Endothelial cell of umbilical vein (primary cell): ENCODE results near the gene ARHGAP21. TPM values are rescaled to one million over a fixed set of nuclear protein-coding genes. Genes with fewer than 3 reads are reported as not detected.
"Not testable (repeated sequence)": the region's sequence is repeated elsewhere in the genome, so short reads cannot be mapped to it uniquely, and the experiment has no call there.

Experiments
- BruUV-seq: library from RNA; stranded (reverse); fragments of 400-500 nt; replicated peaks from 2 replicates; lab custom pipeline; 2021; lab: Mats Ljungman, UMichigan
- CTCF ChIA-PET: fragments of 300-600, 350-600 bp; sonication (Branson Sonifier 250); formaldehyde crosslinking; loops from one replicate; lab custom pipeline; 2021; ENCODE audit warnings: antibody characterized with exemption, inconsistent platforms; lab: Charles Lee
- POLR2A ChIA-PET: fragments of 300-600, 350-600 bp; sonication (Branson Sonifier 250); formaldehyde crosslinking; loops from one replicate; lab custom pipeline; 2021; ENCODE audit warnings: antibody characterized with exemption, inconsistent platforms; lab: Charles Lee
- DNase-seq: peaks from one replicate; pipeline ENCODE4 v3.0.0-alpha.2; 2011; ENCODE audit warnings: low read depth, low spot score
- FAIRE-seq: peaks from 2 replicates; lab custom pipeline; 2011; peaks lifted over from hg19 to GRCh38; lab: Jason Lieb, UNC
- H2AFZ ChIP-seq: 2 replicates; pipeline ENCODE4 v1.6.0; 2012; ENCODE audit warnings: low read depth, low read length, control low read depth, inconsistent platforms
- H3K27ac ChIP-seq: 2 replicates; pipeline ENCODE4 v1.5.1; 2011; ENCODE audit warnings: low read depth, mild to moderate bottlenecking, control low read depth, low read length, moderate library complexity; ENCODE audit not compliant: insufficient read depth
- H3K27me3 ChIP-seq, 2 experiments: 2 replicates each; pipeline versions ENCODE4 v1.6.0 to v1.6.1; 2011; ENCODE audit warnings: low read length in 2 of 2, mixed read lengths in 1 of 2; ENCODE audit not compliant: control insufficient read depth in 2 of 2, insufficient read depth in 2 of 2
- H3K36me3 ChIP-seq, 2 experiments: 2 replicates in 1 of 2; 3 replicates in 1 of 2; pipeline ENCODE4 v1.5.1; 2011; ENCODE audit warnings: low read length in 2 of 2, mild to moderate bottlenecking in 1 of 2, moderate library complexity in 1 of 2; ENCODE audit not compliant: control insufficient read depth in 2 of 2, insufficient read depth in 2 of 2; ENCODE audit errors: extremely low read depth in 1 of 2
- H3K4me1 ChIP-seq: 3 replicates; pipeline ENCODE4 v1.5.1; 2011; ENCODE audit warnings: mild to moderate bottlenecking, low read length; ENCODE audit not compliant: control insufficient read depth, insufficient read depth; ENCODE audit errors: extremely low read depth
- H3K4me2 ChIP-seq: 2 replicates; pipeline ENCODE4 v1.6.1; 2011; ENCODE audit warnings: low read length, control low read depth, mixed read lengths; ENCODE audit not compliant: insufficient read depth
- H3K4me3 ChIP-seq, 3 experiments: fragments of 200-600 bp in 1 of 3; sonication (generic), shearing (Covaris generic) in 1 of 3; replicated peaks in 1 of 3; 2 replicates each; pipeline ENCODE4 v1.5.1; 2011 to 2016; ENCODE audit warnings: control low read depth in 3 of 3, low read length in 3 of 3, mild to moderate bottlenecking in 2 of 3, inconsistent platforms in 1 of 3, low read depth in 1 of 3, moderate library complexity in 1 of 3; ENCODE audit not compliant: insufficient read depth in 1 of 3
- H3K79me2 ChIP-seq: 2 replicates; pipeline ENCODE4 v1.6.0; 2012; ENCODE audit warnings: low read length, inconsistent platforms; ENCODE audit not compliant: control insufficient read depth, insufficient read depth
- H3K9ac ChIP-seq: replicated peaks from 2 replicates; pipeline ENCODE3; 2011; ENCODE audit warnings: low read length, control low read depth; ENCODE audit not compliant: insufficient read depth; ENCODE audit errors: extremely low read depth
- H3K9me1 ChIP-seq: replicated peaks from 3 replicates; pipeline ENCODE4 v1.6.0; 2011; ENCODE audit warnings: mild to moderate bottlenecking, low read length; ENCODE audit not compliant: control insufficient read depth, insufficient read depth; ENCODE audit errors: extremely low read depth
- H3K9me3 ChIP-seq: replicated peaks from 2 replicates; pipeline ENCODE4 v1.5.1; 2012; ENCODE audit warnings: low read length, inconsistent platforms; ENCODE audit not compliant: control insufficient read depth, insufficient read depth
- H4K20me1 ChIP-seq: replicated peaks from 2 replicates; pipeline ENCODE3; 2011; ENCODE audit warnings: mild to moderate bottlenecking, low read length; ENCODE audit not compliant: control insufficient read depth, insufficient read depth; ENCODE audit errors: extremely low read depth
- dilution Hi-C: fragments of 300-500 bp; cut with MboI; formaldehyde crosslinking; loops from one replicate; pipeline ENCODE4 v1.15.0; 2019; ENCODE audit warnings: low sequenced_read_pairs; ENCODE audit not compliant: extremely low pct_ligation_motif_present
- intact Hi-C: fragments of 100-400 bp; cut with micrococcal nuclease; formaldehyde crosslinking; loops from one replicate; pipeline ENCODE4 v1.10.0; 2022
- polyA plus RNA-seq, 4 experiments: library from polyadenylated mRNA; depleted of rRNA in 3 of 4; stranded (reverse) in 3 of 4; unstranded in 1 of 4; fragments of >200 nt; gene quantifications; 2 replicates each; pipeline versions ENCODE4 v1.2.1 to v1.2.3, GENCODE V29; 2011 to 2012; ENCODE audit warnings: missing spikeins in 1 of 4
- total RNA-seq: library from RNA; stranded (reverse); gene quantifications from 2 replicates; pipeline ENCODE4 v1.2.3, GENCODE V29; 2021

The ARHGAP21 gene
- total and polyA plus RNA-seq, 2 donors (not counting 3 experiments of a cell fraction or from before 2014, with no cell fraction given), result 29.5 to 97.8 TPM

DNA sequence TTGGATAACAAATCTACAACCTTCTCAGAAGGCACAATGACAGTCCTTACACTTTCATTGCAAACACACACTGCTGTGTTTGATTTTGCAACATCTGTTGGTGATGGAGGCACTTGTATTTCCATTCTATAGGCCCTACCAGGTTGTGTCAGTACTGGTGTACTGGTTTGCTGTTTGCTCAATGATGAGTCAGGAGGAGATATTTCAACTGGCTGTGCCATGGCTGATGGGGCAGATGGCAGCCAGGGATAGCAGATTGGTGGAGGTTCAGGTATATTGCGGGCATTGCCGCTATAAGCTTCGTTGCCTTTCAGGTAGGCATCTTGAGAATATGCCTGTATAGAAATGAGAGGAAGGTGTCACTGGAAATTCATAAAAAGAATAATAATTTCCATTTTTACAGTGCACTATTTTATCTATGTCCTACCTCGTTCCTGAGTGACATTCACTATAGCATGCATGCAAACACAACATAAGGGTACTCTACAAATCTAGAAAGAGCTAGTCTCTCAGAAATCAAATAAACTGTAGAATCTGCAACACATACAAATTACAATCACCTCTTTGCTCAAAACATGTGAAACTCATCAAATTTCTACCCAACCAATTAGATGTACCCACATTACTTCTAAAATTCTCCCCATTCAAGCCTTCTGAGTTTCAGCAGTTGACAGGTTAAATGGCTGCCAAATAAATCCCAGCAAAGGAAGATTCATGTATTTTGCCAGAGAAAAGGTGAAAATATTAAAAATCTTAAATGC is 102.5 kb downstream of the ARHGAP21 start:
- intact Hi-C loops, H2AFZ ChIP-seq, H3K27ac ChIP-seq, H3K9me1 ChIP-seq, POLR2A ChIA-PET, H3K36me3 ChIP-seq, H3K4me3 ChIP-seq, H3K4me1 ChIP-seq, H3K9me3 ChIP-seq, H3K4me2 ChIP-seq, H3K27me3 ChIP-seq, H3K9ac ChIP-seq, H3K79me2 ChIP-seq, dilution Hi-C loops, BruUV-seq, DNase-seq, FAIRE-seq, H4K20me1 ChIP-seq: not testable (repeated sequence)
- CTCF ChIA-PET, result interaction anchor here (1.0 to 2.7 kb wide), 4 partner anchors 12 to 460 kb away, joined by 3 to 15 read pairs (median 6); no protein-coding TSS in a partner anchor

DNA sequence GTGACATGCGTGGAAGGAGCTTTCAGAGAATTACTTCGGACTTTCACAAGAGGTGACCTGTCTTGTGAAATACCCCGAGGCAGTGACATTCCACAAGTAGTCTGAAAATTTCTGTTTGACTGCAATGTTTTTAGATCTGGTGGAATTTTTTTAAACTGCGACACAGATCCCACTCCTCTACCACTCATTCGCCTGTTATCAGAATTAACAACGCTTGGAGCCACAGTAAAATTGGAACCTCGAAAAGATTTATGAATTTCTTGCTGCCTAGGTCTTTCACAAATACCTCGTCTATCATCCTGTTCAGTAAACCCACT is 103.7 kb downstream of the ARHGAP21 start:
- dilution Hi-C loops, DNase-seq: not testable (repeated sequence)
- BruUV-seq, result TSS peak; percentile 45

DNA sequence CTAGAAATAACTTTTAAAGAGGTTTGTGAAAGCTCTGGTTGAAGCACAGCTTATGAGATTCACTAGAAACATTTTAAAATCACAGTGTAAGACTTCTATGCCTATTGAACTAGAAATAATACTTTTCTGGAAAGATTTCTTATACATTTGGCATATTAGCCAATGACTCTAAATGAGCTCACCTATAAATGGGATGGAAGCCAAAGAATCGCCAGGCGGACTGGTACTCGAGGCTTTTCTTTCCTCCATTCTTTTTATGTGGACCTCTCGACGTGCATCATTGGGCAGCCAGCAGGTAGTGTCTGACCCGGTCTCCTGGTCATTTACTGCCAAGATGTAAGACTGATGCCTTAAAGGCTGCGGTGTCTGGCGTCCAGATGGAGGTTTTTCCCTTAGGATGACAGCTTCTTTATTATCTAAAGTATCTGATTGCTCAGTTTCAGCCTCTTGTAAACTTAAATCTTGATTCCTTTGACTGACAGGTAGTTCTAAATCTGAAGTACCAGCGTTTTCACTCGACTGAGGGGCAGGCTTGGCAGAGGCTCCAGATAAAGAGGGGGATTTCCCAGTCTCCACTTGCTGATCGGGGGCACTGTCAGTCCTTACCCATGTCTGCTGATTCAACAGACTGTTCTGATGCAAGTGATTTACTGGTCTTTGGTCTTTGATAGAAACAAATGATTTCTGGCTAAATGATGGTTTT is 104.2 kb downstream of the ARHGAP21 start:
- H2AFZ ChIP-seq, POLR2A ChIA-PET, H3K79me2 ChIP-seq, H3K9ac ChIP-seq, dilution Hi-C loops, FAIRE-seq, H3K4me1 ChIP-seq, H3K27ac ChIP-seq, H3K4me2 ChIP-seq, BruUV-seq, intact Hi-C loops, H3K27me3 ChIP-seq, H3K9me3 ChIP-seq, H4K20me1 ChIP-seq, DNase-seq, H3K9me1 ChIP-seq, H3K4me3 ChIP-seq, H3K36me3 ChIP-seq: not testable (repeated sequence)
- CTCF ChIA-PET, result interaction anchor here (1.4 to 4.5 kb wide), 6 partner anchors 11 to 461 kb away, joined by 3 to 79 read pairs (median 12); no protein-coding TSS in a partner anchor

More for the DNA sequence above, 103.7 kb downstream of the ARHGAP21 start:
- H4K20me1 ChIP-seq, H3K9ac ChIP-seq, H3K9me3 ChIP-seq, H3K27me3 ChIP-seq, H3K36me3 ChIP-seq, POLR2A ChIA-PET, H3K4me2 ChIP-seq, CTCF ChIA-PET, H3K4me1 ChIP-seq, H3K4me3 ChIP-seq, H3K9me1 ChIP-seq, H3K27ac ChIP-seq, H2AFZ ChIP-seq, H3K79me2 ChIP-seq, intact Hi-C loops, FAIRE-seq: not testable (repeated sequence)
